Central memory CD8-positive, alpha-beta T cell (primary cell): ENCODE data around the gene PCDH20.
"Not testable (repeated sequence)": the region's sequence is repeated elsewhere in the genome, so short reads cannot be mapped to it uniquely, and the experiment has no call there.

Experiments
- ATAC-seq: fragments of 150-1000 bp; cut with Tn5 transposase; replicated peaks from 2 replicates; pipeline ENCODE4 v1.10.0; 2022; ENCODE audit warnings: mild to moderate bottlenecking, moderate FRiP score, moderate number of reproducible peaks; ENCODE audit not compliant: poor library complexity, severe bottlenecking; ENCODE audit errors: extremely low read depth
- DNase-seq, 2 donors: peaks; one replicate each; pipeline ENCODE4 v3.0.0; 2021; ENCODE audit warnings: low spot score in 2 of 2
- H3K27ac Mint-ChIP-seq: one replicate; pipeline ENCODE4 v1.8.0; 2022; ENCODE audit warnings: low read depth, mild to moderate bottlenecking, moderate library complexity, mixed read lengths
- H3K27me3 Mint-ChIP-seq: one replicate; pipeline ENCODE4 v1.8.0; 2022; ENCODE audit warnings: mixed read lengths
- H3K36me3 Mint-ChIP-seq: one replicate; pipeline ENCODE4 v1.8.0; 2022; ENCODE audit warnings: mild to moderate bottlenecking, moderate library complexity, mixed read lengths; ENCODE audit not compliant: insufficient read depth
- H3K4me1 Mint-ChIP-seq: one replicate; pipeline ENCODE4 v1.8.0; 2022; ENCODE audit warnings: mixed read lengths
- H3K4me3 Mint-ChIP-seq: one replicate; pipeline ENCODE4 v1.8.0; 2022; ENCODE audit warnings: mild to moderate bottlenecking, moderate library complexity, mixed read lengths
- H3K9me3 Mint-ChIP-seq: one replicate; pipeline ENCODE4 v1.8.0; 2022; ENCODE audit warnings: mixed read lengths

Gene PCDH20

GRCh38 chr13:61406275-61406674 lies 9.4 kb downstream of the PCDH20 start:
- H3K36me3 Mint-ChIP-seq, result no peaks in the 10 kb centered on the region
- H3K4me3 Mint-ChIP-seq, result no peak overlapping the region
- peaks cover 7% of the 10 kb centered on the region for H3K9me3 Mint-ChIP-seq

DNA sequence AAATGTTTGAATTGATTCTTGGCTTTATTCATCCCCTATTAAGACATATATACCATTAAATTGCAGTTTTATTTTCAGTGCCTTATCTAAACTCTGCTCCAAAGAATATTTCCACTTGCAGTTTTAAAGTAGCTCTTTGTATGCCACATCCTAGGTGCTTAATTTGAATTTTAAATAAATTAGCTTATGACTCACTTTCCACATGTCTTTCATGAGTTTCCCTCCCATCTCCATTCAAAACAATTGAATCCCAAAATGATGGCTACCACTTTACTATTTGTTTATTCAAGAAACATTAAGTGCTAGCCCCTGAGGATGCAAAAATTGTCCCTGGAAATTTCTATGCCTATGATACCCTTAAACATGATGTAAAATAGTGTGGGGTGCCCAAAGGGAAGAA lies 19.5 kb downstream of the PCDH20 start:
- Mint-ChIP-seq H3K36me3 (no peaks in the 10 kb centered on the region), H3K27me3 (no peaks in the 10 kb centered on the region), H3K4me3 (no peak overlapping the region), H3K9me3 (peaks cover 34% of the 10 kb centered on the region), H3K27ac (no peak overlapping the region), H3K4me1 (no peaks in the 10 kb centered on the region)
- ATAC-seq (no peak), DNase-seq (no peak)

More at GRCh38 chr13:61406275-61406674, 9.4 kb downstream of the PCDH20 start:
- DNase-seq (no peak), ATAC-seq (no peak)
- Mint-ChIP-seq H3K27ac (no peak overlapping the region), H3K4me1 (no peaks in the 10 kb centered on the region), H3K27me3 (no peaks in the 10 kb centered on the region)

GRCh38 chr13:61391426-61391825 lies 24.2 kb downstream of the PCDH20 start:
- ATAC-seq, result no peak
- Mint-ChIP-seq H3K4me3 (no peak overlapping the region), H3K36me3 (no peaks in the 10 kb centered on the region)

GRCh38 chr13:61387694-61388093 lies 28.0 kb downstream of the PCDH20 start:
- DNase-seq (no peak), ATAC-seq (no peak)
- H3K4me1 Mint-ChIP-seq, result no peaks in the 10 kb centered on the region
- no peak overlapping the region for H3K27ac Mint-ChIP-seq
- H3K36me3 Mint-ChIP-seq, result no peaks in the 10 kb centered on the region
- peaks cover 10% of the 10 kb centered on the region for H3K9me3 Mint-ChIP-seq
- no peaks in the 10 kb centered on the region for H3K27me3 Mint-ChIP-seq
- no peak overlapping the region for H3K4me3 Mint-ChIP-seq

More at GRCh38 chr13:61391426-61391825, 24.2 kb downstream of the PCDH20 start:
- no peaks in the 10 kb centered on the region for H3K27me3 Mint-ChIP-seq
- DNase-seq, result no peak
- no peaks in the 10 kb centered on the region for H3K4me1 Mint-ChIP-seq
- H3K27ac Mint-ChIP-seq, result no peak overlapping the region
- peaks cover 16% of the 10 kb centered on the region for H3K9me3 Mint-ChIP-seq

DNA sequence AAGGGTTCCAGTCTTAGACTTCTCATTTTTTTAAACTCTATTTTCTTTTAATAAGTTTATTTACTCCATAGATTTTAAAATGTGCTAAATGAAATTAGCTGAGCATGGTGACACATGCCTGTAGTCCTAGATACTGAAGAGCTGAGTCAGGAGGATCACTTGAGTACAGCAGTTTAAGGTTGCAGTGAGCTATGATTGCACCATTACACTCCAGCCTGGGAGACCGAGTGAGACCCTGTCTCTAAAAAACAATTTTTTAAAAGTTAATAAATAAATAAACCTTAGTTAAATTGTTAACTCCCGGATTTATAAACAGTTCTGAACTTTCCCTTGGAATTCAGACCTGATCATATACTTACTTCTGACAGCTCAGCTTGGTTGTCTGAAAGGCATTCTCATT lies 32.5 kb downstream of the PCDH20 start:
- Mint-ChIP-seq H3K4me3 (no peak overlapping the region), H3K27ac (no peak overlapping the region), H3K4me1 (no peaks in the 10 kb centered on the region), H3K27me3 (no peaks in the 10 kb centered on the region), H3K9me3 (peaks cover 21% of the 10 kb centered on the region), H3K36me3 (no peaks in the 10 kb centered on the region)
- DNase-seq (no peak), ATAC-seq (no peak)

DNA sequence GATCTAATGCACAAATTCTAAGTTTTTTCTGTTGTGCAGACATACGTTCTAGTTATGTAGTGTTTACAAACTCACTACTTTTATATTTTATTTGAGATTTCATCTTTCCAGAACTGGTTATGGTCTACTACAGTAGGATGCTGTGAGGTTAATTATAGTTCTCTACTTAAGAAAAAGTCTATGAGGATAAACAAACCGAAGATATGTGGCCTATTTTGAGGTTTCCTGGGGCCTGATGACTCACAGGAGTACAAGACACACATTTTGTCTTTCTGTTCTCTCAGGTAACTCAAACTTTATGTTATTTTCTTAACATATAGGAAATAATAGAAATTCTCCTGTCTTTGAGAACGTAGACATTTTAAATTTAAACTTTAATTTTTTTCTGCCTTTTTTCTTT lies 45.1 kb downstream of the PCDH20 start:
- Mint-ChIP-seq H3K27ac (no peak overlapping the region), H3K27me3 (no peaks in the 10 kb centered on the region), H3K9me3 (peaks cover 15% of the 10 kb centered on the region), H3K4me3 (no peak overlapping the region), H3K4me1 (no peaks in the 10 kb centered on the region), H3K36me3 (no peaks in the 10 kb centered on the region)
- DNase-seq (no peak), ATAC-seq (no peak)

- H3K9me3 Mint-ChIP-seq, result peaks cover 29% of the 10 kb centered on the region
- not testable (repeated sequence) for H3K27me3 Mint-ChIP-seq, ATAC-seq, DNase-seq, H3K36me3 Mint-ChIP-seq, H3K27ac Mint-ChIP-seq, H3K4me1 Mint-ChIP-seq, H3K4me3 Mint-ChIP-seq
These were observed 51.0 kb downstream of the PCDH20 start for GRCh38 chr13:61364690-61365089.

DNA sequence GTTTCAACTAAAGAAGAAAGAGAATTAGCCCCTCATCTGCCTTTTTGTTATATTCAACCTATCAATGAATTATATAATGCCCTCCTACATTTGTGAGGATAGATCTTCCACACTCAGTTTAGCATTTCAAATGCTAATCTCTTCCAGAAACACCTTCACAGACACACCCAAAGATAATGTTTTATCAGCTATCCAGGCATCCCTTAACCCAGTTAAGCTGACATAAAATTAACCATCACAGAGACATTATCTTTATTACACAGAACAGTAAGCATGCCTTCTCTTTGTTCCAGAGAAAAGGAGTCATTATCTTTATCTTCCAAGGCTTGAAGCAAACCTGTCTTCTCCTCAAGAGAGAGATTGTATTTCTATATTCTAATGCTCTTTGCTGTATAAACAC lies 53.1 kb downstream of the PCDH20 start:
- Mint-ChIP-seq H3K36me3 (no peaks in the 10 kb centered on the region), H3K9me3 (peaks cover 27% of the 10 kb centered on the region), H3K4me3 (no peak overlapping the region), H3K4me1 (no peaks in the 10 kb centered on the region), H3K27me3 (no peaks in the 10 kb centered on the region), H3K27ac (no peak overlapping the region)
- no peak for ATAC-seq
- DNase-seq, result no peak
